ENCODE measurements around the gene MMP24. TPM values are rescaled to one million over a fixed set of nuclear protein-coding genes. Genes with fewer than 3 reads are reported as not detected.

Gene MMP24
- total RNA-seq, 4 donors from 2014 or later = 0.16 to 7.2 (median 5.6) TPM

GRCh38 chr20:35270021-35270902 is 43.8 kb downstream of the MMP24 start:
- no peak for ATAC-seq (ENCODE audit: low FRiP score)
- DNase-seq (ENCODE audit: low spot score) = no peak
- no peak for TF ChIP-seq CTCF (IDR thresholded peaks at IDR 0.05)

GRCh38 chr20:35271073-35271882 is 44.8 kb downstream of the MMP24 start:
- TF ChIP-seq CTCF (IDR thresholded peaks at IDR 0.05) = no peak
- ATAC-seq (ENCODE audit: low FRiP score) = no peak
- DNase-seq (ENCODE audit: low spot score) = no peak

- TF ChIP-seq CTCF (IDR thresholded peaks at IDR 0.05) = no peak
- no peak for DNase-seq (ENCODE audit: low spot score)
- ATAC-seq (ENCODE audit: low FRiP score) = no peak
Observed at GRCh38 chr20:35271904-35272303, 45.4 kb downstream of the MMP24 start.

GRCh38 chr20:35273449-35274171 is 47.1 kb downstream of the MMP24 start:
- TF ChIP-seq CTCF (IDR thresholded peaks at IDR 0.05) = no peak
- DNase-seq (ENCODE audit: low spot score) (no peak), ATAC-seq (ENCODE audit: low FRiP score) (no peak)

GRCh38 chr20:35274172-35275092 is 47.9 kb downstream of the MMP24 start:
- no peak for TF ChIP-seq CTCF (IDR thresholded peaks at IDR 0.05)
- ATAC-seq (ENCODE audit: low FRiP score) (no peak), DNase-seq (ENCODE audit: low spot score) (no peak)

- ATAC-seq (ENCODE audit: low FRiP score) = no peak
- TF ChIP-seq CTCF (IDR thresholded peaks at IDR 0.05) = no peak
- no peak for DNase-seq (ENCODE audit: low spot score)
Observed at GRCh38 chr20:35275741-35276251, 49.3 kb downstream of the MMP24 start.
